Testis (tissue), 3 donors: ENCODE data around the gene VWF. TPM values are rescaled to one million over a fixed set of nuclear protein-coding genes. Genes with fewer than 3 reads are reported as not detected.

ENCODE experiments used
- DNase-seq: peaks from one replicate; pipeline ENCODE4 v3.0.0-alpha.2; 2019
- H3K27ac ChIP-seq, 2 donors: fragments of 200-600 bp; sonication (generic); one replicate each; pipeline ENCODE4 v1.5.1; 2019
- H3K27me3 ChIP-seq: fragments of 200-600 bp; sonication (generic); one replicate; pipeline ENCODE4 v1.5.1; 2019
- H3K36me3 ChIP-seq: fragments of 200-600 bp; sonication (generic); one replicate; pipeline ENCODE4 v1.5.1; 2017; ENCODE audit warnings: low read depth; ENCODE audit errors: missing control alignments
- H3K4me1 ChIP-seq: fragments of 200-600 bp; sonication (generic); one replicate; pipeline ENCODE4 v1.5.1; 2019
- H3K4me3 ChIP-seq, 2 donors: fragments of 200-600 bp; sonication (generic); one replicate each; pipeline ENCODE4 v1.5.1; 2017 to 2019
- H3K9me3 ChIP-seq: fragments of 200-600 bp; sonication (generic); one replicate; pipeline ENCODE4 v1.5.1; 2017
- CTCF ChIP-seq, 3 experiments: fragments of 450-650 bp in 2 of 3; fragments of 200-600 bp in 1 of 3; sonication (generic) in 1 of 3; IDR thresholded peaks; one replicate each; pipeline ENCODE4 v1.5.1; 2016 to 2019; ENCODE audit warnings: antibody characterized with exemption in 3 of 3, mild to moderate bottlenecking in 2 of 3, moderate library complexity in 1 of 3
- POLR2A ChIP-seq: fragments of 450-650 bp; IDR thresholded peaks from one replicate; pipeline ENCODE4 v1.6.1; 2017; ENCODE audit warnings: antibody characterized with exemption, mild to moderate bottlenecking, moderate library complexity
- WGBS, 2 donors: methylation state at CpG; one replicate each; pipeline ENCODE4 v1.1.5; 2018; 5-methylcytosine and 5-hydroxymethylcytosine counted together
- intact Hi-C: fragments of 100-400 bp; cut with DNase I; formaldehyde crosslinking; loops from one replicate; pipeline ENCODE4 v1.15.1; 2023; ENCODE audit warnings: low total_unique reads
- polyA plus RNA-seq: library from polyadenylated mRNA; stranded (reverse); fragments of 350-450 nt; fragmentation: Illumina TruSeq; extraction: RNeasy Lipid Tissue Mini Kit (QIAGEN cat#74804); gene quantifications from one replicate; pipeline ENCODE4 v1.2.3, GENCODE V29; 2014; ENCODE audit warnings: low read depth, low replicate concordance; ENCODE audit not compliant: insufficient read depth
- total RNA-seq, 2 donors: library from RNA; depleted of rRNA; stranded (reverse); fragments of >200 nt; gene quantifications; one replicate each; pipeline ENCODE4 v1.2.3, GENCODE V29; 2016

Gene VWF
- total and polyA plus RNA-seq, 3 donors from 2014 or later: 68.3 to 86.2 (median 83.7) TPM

- Histone ChIP-seq H3K4me3 (no peak overlapping the region), H3K27me3 (no peaks in the 10 kb centered on the region), H3K9me3 (no peaks in the 10 kb centered on the region), H3K4me1 (no peaks in the 10 kb centered on the region), H3K36me3 (no peaks in the 10 kb centered on the region), H3K27ac (no peak overlapping the region)
- 57 to 77% methylated on average over 8 of the region's 8 CpGs for WGBS, 2 donors
- no peak for DNase-seq
- no peak for TF ChIP-seq POLR2A
- TF ChIP-seq CTCF (IDR thresholded peaks at IDR 0.05): no peak
- intact Hi-C loops: no loop called here
Observed at GRCh38 chr12:5944053-5944452, 180.4 kb downstream of the VWF start.

- DNase-seq: no peak
- Histone ChIP-seq H3K9me3 (no peaks in the 10 kb centered on the region), H3K4me1 (no peaks in the 10 kb centered on the region), H3K27ac (no peak overlapping the region), H3K36me3 (no peaks in the 10 kb centered on the region), H3K27me3 (no peaks in the 10 kb centered on the region), H3K4me3 (no peak overlapping the region)
- WGBS, 2 donors: 75 to 83% methylated on average over 3 of the region's 3 CpGs
- TF ChIP-seq CTCF (IDR thresholded peaks at IDR 0.05) (no peak), POLR2A (no peak)
- intact Hi-C loops: no loop called here
Observed at GRCh38 chr12:5941907-5942306, 182.6 kb downstream of the VWF start.

GRCh38 chr12:5927732-5928516 lies 196.5 kb downstream of the VWF start:
- DNase-seq: no peak
- Histone ChIP-seq H3K4me1 (no peaks in the 10 kb centered on the region), H3K27ac (no peak overlapping the region), H3K4me3 (no peak overlapping the region), H3K9me3 (no peaks in the 10 kb centered on the region), H3K27me3 (no peaks in the 10 kb centered on the region), H3K36me3 (no peaks in the 10 kb centered on the region)
- TF ChIP-seq POLR2A (no peak), CTCF (IDR thresholded peaks at IDR 0.05) (no peak)
- WGBS, 2 donors: 65 to 82% methylated on average over 2 to 4 of the region's 4 CpGs
- intact Hi-C loops: no loop called here

- TF ChIP-seq POLR2A (no peak), CTCF (IDR thresholded peaks at IDR 0.05) (no peak)
- Histone ChIP-seq H3K27me3 (no peaks in the 10 kb centered on the region), H3K4me1 (no peaks in the 10 kb centered on the region), H3K27ac (no peak overlapping the region), H3K9me3 (no peaks in the 10 kb centered on the region), H3K36me3 (no peaks in the 10 kb centered on the region), H3K4me3 (no peak overlapping the region)
- intact Hi-C loops: no loop called here
- WGBS, 2 donors: 89 to 90% methylated on average over 9 of the region's 9 CpGs
- no peak for DNase-seq
Observed at GRCh38 chr12:5925646-5926045, 198.8 kb downstream of the VWF start.

- no peak for TF ChIP-seq CTCF (IDR thresholded peaks at IDR 0.05)
- TF ChIP-seq POLR2A: no peak
- WGBS, 2 donors: 59 to 69% methylated on average over 7 of the region's 7 CpGs
- no peak for DNase-seq
Observed at GRCh38 chr12:5924342-5924741, 200.1 kb downstream of the VWF start.

More at GRCh38 chr12:5924342-5924741, 200.1 kb downstream of the VWF start:
- Histone ChIP-seq H3K4me3 (no peak overlapping the region), H3K27ac (no peak overlapping the region), H3K4me1 (no peaks in the 10 kb centered on the region), H3K27me3 (no peaks in the 10 kb centered on the region), H3K36me3 (no peaks in the 10 kb centered on the region), H3K9me3 (no peaks in the 10 kb centered on the region)
- intact Hi-C loops: no loop called here
